ENCODE results near the gene DEFB132. TPM values are rescaled to one million over a fixed set of nuclear protein-coding genes. Genes with fewer than 3 reads are reported as not detected.
A peak's percentile ranks its signal among the peaks of the same experiment; 100 is the strongest.

Gene DEFB132
- total and polyA plus RNA-seq, 2 of the 8 experiments (the other 6 are each of a cell fraction or from before 2014, with no cell fraction given) = not detected

GRCh38 chr20:208942-209566 lies 48.5 kb upstream of the DEFB132 start:
- Histone ChIP-seq H3K79me1 (ENCODE audit: low read depth, low read length) (no peaks in the 10 kb centered on the region), H3K4me1 (replicated peaks in 1 of 4; ENCODE audit: control insufficient read depth in 3 of 4, insufficient read depth in 4 of 4, low read length in 3 of 4) (no peaks in the 10 kb centered on the region), H2BK120ac (replicated peaks; ENCODE audit: low read depth, low read length) (no peak overlapping the region), H2AFZ (ENCODE audit: low read length) (no peak overlapping the region), H2BK12ac (ENCODE audit: low read depth, low read length) (no peak overlapping the region), H4K5ac (ENCODE audit: insufficient read length, low read depth, low read length) (no peak overlapping the region), H3K4ac (replicated peaks; ENCODE audit: insufficient read length, low read depth, low read length) (no peak overlapping the region), H3K79me2 (ENCODE audit: control insufficient read depth in 1 of 2, insufficient read depth in 2 of 2, low read length in 2 of 2) (no peaks in the 10 kb centered on the region), H3K23me2 (ENCODE audit: low read depth, low read length) (no peaks in the 10 kb centered on the region), H3K18ac (ENCODE audit: extremely low read depth, low read length) (no peak overlapping the region), H3K27ac (ENCODE audit: low read depth, low read length) (no peak overlapping the region), H4K91ac (replicated peaks; ENCODE audit: insufficient read length, low read length) (no peak overlapping the region), H4K8ac (ENCODE audit: extremely low read depth, insufficient read depth, low read length) (no peak overlapping the region), H3K4me3 (ENCODE audit: extremely low read depth in 1 of 4, insufficient read depth in 2 of 4, low read depth in 3 of 4, low read length in 4 of 4) (no peak overlapping the region), H3K27me3 (replicated peaks in 1 of 4; ENCODE audit: control insufficient read depth in 3 of 4, extremely low read depth in 1 of 4, insufficient read depth in 3 of 4, low read length in 3 of 4) (peaks cover 0 to 5% (median 1%) of the 10 kb centered on the region in 4 experiments; a peak in 4 of 7 replicates), H3K4me2 (ENCODE audit: insufficient read depth in 1 of 2, low read depth in 2 of 2, low read length in 2 of 2) (no peak overlapping the region), H2BK15ac (ENCODE audit: low read length) (no peak overlapping the region), H3K9ac (replicated peaks in 1 of 4; ENCODE audit: extremely low read depth in 1 of 4, low read depth in 3 of 4, low read length in 3 of 4) (no peak overlapping the region), H2BK20ac (ENCODE audit: low read length) (no peak overlapping the region), H2BK5ac (ENCODE audit: low read depth, low read length) (no peak overlapping the region), H3K36me3 (ENCODE audit: control insufficient read depth in 2 of 4, insufficient read depth in 4 of 4, low read length in 3 of 4) (no peaks in the 10 kb centered on the region), H3K56ac (replicated peaks; ENCODE audit: insufficient read length, low read depth, low read length) (no peak overlapping the region), H2AK5ac (ENCODE audit: low read depth, low read length) (no peak overlapping the region), H4K20me1 (replicated peaks in 1 of 2; ENCODE audit: control insufficient read depth in 1 of 2, insufficient read depth in 2 of 2, low read length in 2 of 2) (no peaks in the 10 kb centered on the region), H3K23ac (ENCODE audit: insufficient read length) (no peak overlapping the region), H3K14ac (ENCODE audit: insufficient read length) (no peak overlapping the region), H3K9me3 (ENCODE audit: insufficient read depth in 2 of 2, low read depth in 1 of 2, low read length in 1 of 2) (peaks cover 0 to 6% of the 10 kb centered on the region in 2 experiments; a peak in 2 of 4 replicates)
- WGBS, 2 experiments (ENCODE audit: extremely low coverage in 1 of 2, insufficient coverage in 1 of 2, insufficient read length in 1 of 2, insufficient replicate concordance in 2 of 2, low coverage in 1 of 2, low lambda C conversion rate in 2 of 2, missing lambda C conversion rate in 1 of 2) = 31% methylated on average over 5 of the region's 5 CpGs; no CpG with 5 or more reads in 1 of the 2 experiments
- FAIRE-seq (peak; percentile 57), DNase-seq (ENCODE audit: low read depth in 1 of 2, low spot score in 2 of 2) (no peak)
- peak in 1 of 3 experiments; percentile 63; a peak in 2 of 4 replicates for TF ChIP-seq CTCF (IDR thresholded peaks at IDR 0.05; ENCODE audit: control extremely low read depth in 1 of 3, insufficient read depth in 1 of 3, low read depth in 1 of 3, low read length in 3 of 3)
- no peak for TF ChIP-seq TAF7 (optimal IDR thresholded peaks at IDR 0.05; ENCODE audit: borderline replicate concordance, low read depth, low read length)
- TF ChIP-seq RAD21 (IDR thresholded peaks at IDR 0.05 in 1 of 2, conservative IDR thresholded peaks at IDR 0.05 in 1 of 2; ENCODE audit: low read depth in 2 of 2, low read length in 2 of 2) = peak; percentile 71 to 75
- POLR2A ChIA-PET (ENCODE audit: partially characterized antibody) = no interaction called here
- CTCF ChIA-PET (ENCODE audit: partially characterized antibody) = interaction anchor here (0.9 kb wide), 2 partner anchors 113 to 125 kb away, joined by 3 to 4 read pairs; no protein-coding TSS in a partner anchor
